T-helper 2 cell treated with Interferon-gamma antibody and Interleukin-4, amounts not matched to agents 5 μg/mL and 100 μg/mL, for 36 hours (primary cell): ENCODE results near the gene CABP5.
"Not testable (repeated sequence)": the region's sequence is repeated elsewhere in the genome, so short reads cannot be mapped to it uniquely, and the experiment has no call there.

Experiments used
- DNase-seq: peaks from one replicate; pipeline ENCODE4 v3.0.0; 2021; ENCODE audit warnings: low spot score
- H3K27ac Mint-ChIP-seq: one replicate; pipeline ENCODE4 v1.8.0; 2021; ENCODE audit warnings: mild to moderate bottlenecking, mixed read lengths
- H3K27me3 Mint-ChIP-seq: one replicate; pipeline ENCODE4 v1.8.0; 2021; ENCODE audit warnings: low read depth, mixed read lengths
- H3K36me3 Mint-ChIP-seq: one replicate; pipeline ENCODE4 v1.8.0; 2021; ENCODE audit warnings: low read depth, mixed read lengths
- H3K4me1 Mint-ChIP-seq: one replicate; pipeline ENCODE4 v1.8.0; 2021; ENCODE audit warnings: low read depth, mixed read lengths
- H3K4me3 Mint-ChIP-seq: one replicate; pipeline ENCODE4 v1.8.0; 2022; ENCODE audit warnings: mild to moderate bottlenecking, moderate library complexity, mixed read lengths
- H3K9me3 Mint-ChIP-seq: one replicate; pipeline ENCODE4 v1.8.0; 2021; ENCODE audit warnings: mixed read lengths

CABP5 gene

DNA sequence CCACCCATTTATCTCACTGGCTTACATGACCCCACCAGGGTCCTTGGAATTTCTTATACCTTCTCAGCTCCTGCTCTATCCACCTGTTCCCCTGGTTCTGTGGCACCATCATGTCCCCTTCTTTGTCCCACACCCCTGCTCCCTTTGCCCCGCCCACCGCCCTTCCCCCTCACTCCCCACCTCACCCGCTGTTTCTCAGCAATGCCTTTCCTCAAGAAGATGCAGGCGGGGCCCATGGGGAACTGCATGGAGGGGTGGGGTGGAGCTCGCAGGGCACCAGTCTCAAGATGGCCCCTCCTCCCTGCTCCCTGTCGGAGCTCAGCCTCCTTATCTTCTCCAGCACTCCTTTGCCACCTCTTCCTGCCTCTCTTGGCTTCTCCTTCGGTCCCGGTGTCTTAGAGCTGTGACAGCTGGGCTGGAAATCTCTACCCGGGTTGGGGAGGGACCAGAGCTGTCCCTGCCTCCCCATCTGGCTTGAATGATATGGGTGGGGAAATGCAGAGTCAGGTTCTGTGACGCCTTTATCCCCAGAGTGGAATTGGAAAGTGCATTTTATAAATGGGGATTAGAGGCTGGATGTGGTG lies at the start of gene CABP5:
TSS of gene CABP5 (minus strand) at position 405 of the 584 bp plus-strand sequence. CDS start at position 248, 157 bp downstream.
- H3K27ac Mint-ChIP-seq = peak within 1 kb of the TSS; percentile 12
- no peak for DNase-seq
- H3K4me1 Mint-ChIP-seq = no peaks in the 10 kb centered on the region
- H3K4me3 Mint-ChIP-seq = no peak within 1 kb of the TSS
- H3K27me3 Mint-ChIP-seq = peaks cover 3% of the 10 kb centered on the region
- peaks cover 8% of the 10 kb centered on the region for H3K9me3 Mint-ChIP-seq
- H3K36me3 Mint-ChIP-seq = no peaks in the 10 kb centered on the region

DNA sequence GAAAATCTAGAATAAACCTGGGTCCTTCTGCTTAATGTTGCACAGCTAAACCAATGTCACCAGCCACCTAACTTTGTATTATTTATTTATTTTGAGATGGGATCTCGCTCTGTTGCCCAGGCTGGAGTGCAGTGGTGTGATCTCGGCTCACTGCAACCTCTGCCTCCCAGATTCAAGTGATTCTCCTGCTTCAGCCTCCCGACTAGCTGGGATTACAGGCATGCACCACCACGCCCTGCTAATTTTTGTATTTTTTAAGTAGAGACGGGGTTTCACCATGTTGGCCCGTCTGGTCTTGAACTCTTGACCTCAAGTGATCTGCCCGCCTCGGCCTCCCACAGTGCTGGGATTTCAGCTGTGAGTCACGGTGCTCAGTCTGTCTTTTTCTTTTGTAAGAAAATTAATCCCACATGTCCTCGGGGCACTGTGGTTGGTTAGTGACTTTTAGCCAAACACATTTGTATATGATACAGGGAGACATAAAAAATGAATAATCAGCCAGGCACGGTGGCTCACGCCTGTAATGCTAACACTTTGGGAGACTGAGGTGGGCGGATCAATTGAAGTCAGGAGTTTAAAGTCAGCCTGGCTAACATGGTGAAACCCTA lies 47.3 kb upstream of the CABP5 start:
- not testable (repeated sequence) for DNase-seq, H3K4me3 Mint-ChIP-seq, H3K27ac Mint-ChIP-seq, H3K4me1 Mint-ChIP-seq, H3K36me3 Mint-ChIP-seq, H3K27me3 Mint-ChIP-seq
- H3K9me3 Mint-ChIP-seq = peaks cover 11% of the 10 kb centered on the region

DNA sequence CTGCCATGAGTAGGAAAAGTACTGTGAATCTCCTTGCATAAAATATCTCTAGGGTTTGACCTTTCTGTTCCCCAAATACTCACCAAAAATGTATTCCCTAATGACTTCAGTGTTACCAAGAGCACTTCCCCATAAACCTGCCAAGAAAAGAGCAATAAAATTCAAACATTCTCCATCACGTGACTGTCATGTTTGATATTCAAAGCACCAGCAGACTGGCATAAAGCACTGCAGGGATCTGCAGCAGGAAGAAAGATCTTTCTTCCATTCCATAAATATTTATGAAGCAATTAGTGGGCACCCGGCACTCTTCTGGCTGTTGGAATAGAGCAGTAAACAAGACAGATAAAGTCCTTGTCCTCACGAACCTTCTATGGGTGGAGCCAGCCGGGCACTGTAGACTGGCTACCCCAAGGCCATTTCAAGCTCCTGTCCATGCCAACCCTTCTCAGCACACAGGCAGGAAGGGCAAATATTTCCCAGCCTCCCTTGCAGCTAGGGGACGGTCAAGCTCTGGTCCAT lies 46.5 kb upstream of the CABP5 start:
- Mint-ChIP-seq H3K4me3 (no peak overlapping the region), H3K27me3 (no peaks in the 10 kb centered on the region), H3K4me1 (no peaks in the 10 kb centered on the region)

DNA sequence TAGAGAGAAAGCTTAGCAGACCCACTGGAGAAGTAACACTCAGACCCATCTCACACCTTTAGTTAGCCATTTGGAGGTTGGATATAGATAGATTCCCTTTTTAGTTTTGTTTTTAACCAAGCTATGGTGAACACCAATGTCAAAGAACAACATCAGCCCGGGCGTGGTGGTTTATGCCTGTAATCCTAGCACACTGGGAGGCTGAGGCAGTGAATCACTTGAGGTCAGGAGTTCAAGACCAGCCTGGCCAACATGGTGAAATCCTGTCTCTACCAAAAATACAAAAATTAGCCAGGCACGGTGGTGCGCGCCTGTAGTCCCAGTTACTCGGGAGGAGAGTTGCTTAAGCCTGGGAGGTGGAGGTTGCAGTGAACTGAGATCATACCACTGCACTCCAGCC lies 45.1 kb upstream of the CABP5 start:
- not testable (repeated sequence) for H3K9me3 Mint-ChIP-seq, H3K27me3 Mint-ChIP-seq, H3K36me3 Mint-ChIP-seq, H3K4me3 Mint-ChIP-seq, H3K4me1 Mint-ChIP-seq, H3K27ac Mint-ChIP-seq, DNase-seq

More for the DNA sequence above, 46.5 kb upstream of the CABP5 start:
- Mint-ChIP-seq H3K36me3 (peaks cover 2% of the 10 kb centered on the region), H3K27ac (no peak overlapping the region), H3K9me3 (peaks cover 11% of the 10 kb centered on the region)
- DNase-seq = no peak

DNA sequence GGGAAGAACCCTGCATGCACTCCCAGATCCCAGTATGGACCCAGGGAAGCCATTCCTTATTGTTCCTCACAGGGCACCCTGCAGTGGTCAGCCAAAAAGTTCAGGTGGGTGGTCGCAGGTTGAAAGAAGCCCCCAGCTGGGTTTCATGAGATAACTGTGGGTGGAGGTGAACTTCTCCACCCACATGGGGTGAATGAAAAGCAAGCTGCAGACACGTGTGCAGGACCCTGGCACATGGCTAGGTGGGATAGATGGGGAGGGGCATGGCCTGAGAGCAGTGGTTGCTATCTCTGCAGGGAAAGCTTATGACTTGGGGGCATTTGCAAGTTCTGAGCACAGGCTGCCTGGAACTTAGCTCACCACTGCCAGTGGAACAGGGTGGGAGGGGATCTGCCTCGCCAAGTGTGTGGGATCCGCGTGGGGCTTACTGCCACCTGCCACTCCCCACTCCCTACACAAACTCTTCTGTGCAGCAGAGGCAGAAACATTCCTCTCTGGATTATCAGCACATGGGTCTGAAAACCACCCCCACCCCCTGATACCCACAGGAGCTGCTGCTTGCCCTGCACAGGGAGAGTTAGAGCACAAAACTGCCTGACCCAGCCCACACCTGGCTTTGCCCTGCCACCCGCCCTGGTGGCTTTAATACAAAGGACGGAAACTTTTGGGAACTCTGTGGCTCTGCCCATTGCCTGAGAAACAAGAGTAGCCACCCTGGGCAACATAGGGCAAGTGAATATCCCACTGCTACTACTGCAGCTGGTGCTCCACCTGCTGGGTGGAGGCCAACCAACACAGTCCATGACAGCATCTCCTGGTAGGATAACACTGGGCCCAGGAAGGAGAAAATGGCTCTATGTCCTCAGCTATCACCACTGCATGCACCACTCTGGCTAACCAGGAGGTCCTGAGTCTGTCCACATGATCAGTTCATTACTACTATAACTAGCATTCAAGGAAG lies 42.3 kb upstream of the CABP5 start:
- Mint-ChIP-seq H3K4me1 (no peaks in the 10 kb centered on the region), H3K27ac (no peak overlapping the region), H3K4me3 (no peak overlapping the region), H3K9me3 (no peaks in the 10 kb centered on the region), H3K27me3 (no peaks in the 10 kb centered on the region), H3K36me3 (no peaks in the 10 kb centered on the region)
- DNase-seq = no peak

DNA sequence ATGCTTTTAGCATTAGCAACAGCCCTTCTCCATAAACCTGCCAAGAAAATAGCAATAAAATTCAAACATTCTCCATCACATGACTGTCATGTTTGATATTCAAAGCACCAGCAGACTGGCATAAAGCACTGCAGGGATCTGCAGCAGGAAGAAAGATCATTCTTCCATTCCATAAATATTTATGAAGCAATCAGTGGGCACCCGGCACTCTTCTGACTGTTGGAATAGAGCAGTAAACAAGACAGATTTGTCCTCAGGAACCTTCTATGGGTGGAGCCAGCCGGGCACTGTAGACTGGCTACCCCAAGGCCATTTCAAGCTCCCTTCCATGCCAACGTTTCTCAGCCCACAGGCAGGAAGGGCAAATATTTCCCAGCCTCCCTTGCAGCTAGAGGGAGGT lies 41.2 kb upstream of the CABP5 start:
- H3K4me3 Mint-ChIP-seq = no peak overlapping the region
- no peaks in the 10 kb centered on the region for H3K27me3 Mint-ChIP-seq
- H3K4me1 Mint-ChIP-seq = no peaks in the 10 kb centered on the region
- no peaks in the 10 kb centered on the region for H3K36me3 Mint-ChIP-seq
- no peak for DNase-seq
- no peaks in the 10 kb centered on the region for H3K9me3 Mint-ChIP-seq
- no peak overlapping the region for H3K27ac Mint-ChIP-seq

DNA sequence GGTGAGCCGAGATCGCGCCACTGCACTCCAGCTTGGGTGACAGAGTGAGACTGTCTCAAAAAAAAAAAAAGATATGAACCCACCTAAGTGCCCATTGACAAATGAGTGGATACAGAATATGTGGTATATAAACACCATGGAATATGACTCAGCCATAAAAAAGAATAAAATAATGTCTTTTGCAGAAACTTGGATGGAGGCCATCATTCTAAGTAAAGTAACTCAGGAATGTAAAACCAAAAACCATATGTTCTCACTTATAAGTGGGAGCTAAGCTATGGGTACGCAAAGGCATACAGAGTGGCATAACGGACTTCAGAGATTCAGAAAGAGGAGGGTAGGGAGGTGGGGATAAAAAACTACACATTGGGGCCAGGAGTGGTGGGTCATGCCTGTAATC lies 37.2 kb upstream of the CABP5 start:
- Mint-ChIP-seq H3K9me3 (no peaks in the 10 kb centered on the region), H3K27ac (no peak overlapping the region), H3K4me1 (no peaks in the 10 kb centered on the region), H3K36me3 (no peaks in the 10 kb centered on the region), H3K4me3 (no peak overlapping the region), H3K27me3 (no peaks in the 10 kb centered on the region)
- DNase-seq = no peak

DNA sequence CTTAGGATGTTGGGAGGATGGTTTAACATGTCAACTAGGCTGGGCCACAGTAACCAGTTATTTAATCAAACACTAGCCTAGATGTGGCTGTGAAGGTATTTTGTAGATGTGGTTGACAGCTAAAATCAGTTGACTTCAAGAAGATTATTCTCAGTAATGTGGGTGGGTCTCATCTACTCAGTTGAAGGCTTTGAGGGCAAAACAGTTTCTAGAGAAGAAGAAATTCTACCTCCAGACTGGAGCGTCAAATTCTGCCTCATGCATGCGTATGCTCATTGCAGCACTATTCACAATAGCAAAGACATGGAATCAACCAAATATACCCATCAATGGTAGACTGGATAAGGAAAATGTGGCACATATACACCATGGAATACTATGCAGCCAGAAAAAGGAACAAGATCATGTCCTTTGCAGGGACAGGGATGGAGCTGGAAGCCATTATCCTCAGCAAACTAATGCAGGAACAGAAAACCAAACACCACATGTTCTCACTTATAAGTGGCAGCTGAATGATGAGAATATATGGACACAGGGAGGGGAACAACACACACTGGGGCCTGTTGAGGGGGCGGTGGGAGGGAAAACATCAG lies 26.4 kb upstream of the CABP5 start:
- not testable (repeated sequence) for H3K4me1 Mint-ChIP-seq, H3K4me3 Mint-ChIP-seq, H3K27me3 Mint-ChIP-seq, DNase-seq, H3K27ac Mint-ChIP-seq, H3K36me3 Mint-ChIP-seq, H3K9me3 Mint-ChIP-seq

DNA sequence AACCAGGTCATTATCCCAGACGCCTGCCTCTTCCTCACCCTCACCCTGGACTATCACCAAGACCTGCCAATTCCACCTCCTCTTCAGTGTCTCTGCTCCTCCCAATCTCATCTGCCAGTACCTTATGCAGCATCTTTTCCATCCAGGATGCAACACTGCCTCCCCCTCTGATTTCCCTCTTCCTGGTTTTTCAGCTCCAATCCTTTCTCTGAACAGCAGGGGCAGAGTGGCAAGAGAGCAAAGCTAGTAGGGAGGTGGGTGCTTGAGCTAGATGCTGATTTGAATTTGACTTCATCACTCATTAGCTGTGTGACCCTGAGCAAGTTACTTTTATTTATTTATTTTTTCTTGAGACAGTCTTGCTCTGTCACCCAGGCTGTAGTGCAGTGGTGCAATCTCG lies 25.6 kb upstream of the CABP5 start:
- Mint-ChIP-seq H3K36me3 (no peaks in the 10 kb centered on the region), H3K4me1 (no peaks in the 10 kb centered on the region), H3K4me3 (no peak overlapping the region), H3K9me3 (no peaks in the 10 kb centered on the region), H3K27ac (no peak overlapping the region), H3K27me3 (no peaks in the 10 kb centered on the region)
- no peak for DNase-seq

DNA sequence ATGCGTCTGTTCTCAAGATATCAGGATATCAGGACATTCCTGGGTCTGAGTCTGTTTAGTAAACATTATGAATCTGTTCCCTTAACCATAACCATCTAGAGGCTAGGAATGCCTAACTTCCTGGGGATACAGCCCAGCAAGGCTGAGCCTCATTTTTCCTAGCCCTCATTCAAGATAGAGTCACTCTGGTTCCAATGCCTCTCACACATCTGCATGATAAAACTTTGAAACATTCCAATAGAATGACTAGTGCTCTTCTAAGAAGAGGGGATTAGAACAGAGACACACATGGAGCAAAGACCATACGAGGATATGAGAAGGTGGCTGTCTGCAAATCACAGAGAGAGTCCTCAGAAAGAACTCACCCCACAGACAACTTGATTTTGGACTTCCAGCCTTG lies 20.6 kb upstream of the CABP5 start:
- no peaks in the 10 kb centered on the region for H3K9me3 Mint-ChIP-seq
- no peak for DNase-seq
- H3K36me3 Mint-ChIP-seq = no peaks in the 10 kb centered on the region
- H3K27me3 Mint-ChIP-seq = no peaks in the 10 kb centered on the region
- no peak overlapping the region for H3K4me3 Mint-ChIP-seq
- H3K27ac Mint-ChIP-seq = no peak overlapping the region
- H3K4me1 Mint-ChIP-seq = no peaks in the 10 kb centered on the region

DNA sequence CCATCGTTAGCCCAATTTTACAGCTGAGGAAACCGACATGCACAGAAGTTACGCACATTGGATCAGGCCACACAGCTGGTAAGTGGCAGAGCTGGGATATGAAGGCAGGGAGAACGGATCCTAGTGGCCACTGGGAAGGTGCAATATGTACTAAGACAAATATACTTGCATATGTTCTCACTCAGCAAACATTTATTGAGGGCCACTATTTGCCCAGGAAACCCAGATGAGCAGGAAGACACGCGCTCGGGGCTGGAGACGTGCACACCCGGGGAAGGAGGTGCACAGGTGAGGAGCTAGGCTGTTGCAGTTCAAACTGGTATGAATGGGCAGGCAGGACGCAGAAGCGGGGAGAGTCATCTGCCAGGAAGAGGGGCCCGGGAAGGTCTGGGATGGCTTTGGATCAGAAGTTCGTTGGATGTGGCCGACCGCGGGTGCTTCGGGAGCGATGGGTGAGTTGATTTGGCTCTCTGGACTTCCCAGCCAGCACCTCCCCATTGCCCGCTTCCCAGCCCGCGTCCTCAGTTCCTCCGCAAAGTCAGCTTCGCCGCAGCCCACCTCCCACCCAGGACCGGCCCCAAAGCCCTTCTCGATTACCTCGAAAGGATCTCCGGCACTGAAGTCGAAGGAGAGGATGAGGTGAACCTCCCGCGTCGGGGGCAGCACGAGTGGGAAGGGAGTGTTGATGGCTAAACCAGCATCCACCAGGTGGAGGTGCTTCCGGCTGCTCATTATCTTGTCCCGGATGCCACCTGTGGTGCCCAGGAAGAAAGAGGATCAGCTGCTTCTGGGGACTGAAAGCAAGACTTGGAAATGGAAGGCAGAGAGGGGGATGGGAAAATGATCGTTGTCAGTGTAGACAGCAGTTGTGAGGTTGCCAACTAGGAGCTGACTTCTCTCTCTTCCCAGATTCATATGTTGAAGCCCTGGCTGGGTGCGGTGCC lies 17.8 kb upstream of the CABP5 start:
- DNase-seq = no peak
- no peak overlapping the region for H3K27ac Mint-ChIP-seq
- H3K4me3 Mint-ChIP-seq = no peak overlapping the region
- H3K36me3 Mint-ChIP-seq = no peaks in the 10 kb centered on the region
- no peaks in the 10 kb centered on the region for H3K9me3 Mint-ChIP-seq
- H3K27me3 Mint-ChIP-seq = no peaks in the 10 kb centered on the region
- H3K4me1 Mint-ChIP-seq = no peaks in the 10 kb centered on the region

DNA sequence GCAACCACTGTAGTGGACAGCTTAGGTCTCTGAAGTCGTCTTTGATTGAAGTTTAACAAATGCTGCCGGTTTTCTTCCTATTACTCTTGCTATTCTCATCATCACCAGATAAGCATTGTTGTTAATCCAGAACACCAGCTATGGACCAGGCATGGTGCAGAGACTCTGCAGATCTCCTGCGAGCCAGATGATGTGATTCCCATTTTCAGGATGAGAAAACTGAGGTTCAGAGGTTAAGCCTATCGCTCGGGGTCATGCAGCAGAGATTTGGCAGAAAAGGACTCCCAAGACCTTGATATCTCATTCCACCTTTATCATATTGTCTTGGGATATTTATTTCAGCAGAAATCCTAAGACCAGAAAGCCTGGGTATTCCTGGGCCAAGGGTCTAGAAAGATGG lies 16.5 kb upstream of the CABP5 start:
- no peak for DNase-seq
- Mint-ChIP-seq H3K27ac (no peak overlapping the region), H3K4me1 (no peaks in the 10 kb centered on the region), H3K36me3 (no peaks in the 10 kb centered on the region), H3K9me3 (no peaks in the 10 kb centered on the region), H3K27me3 (no peaks in the 10 kb centered on the region), H3K4me3 (no peak overlapping the region)

DNA sequence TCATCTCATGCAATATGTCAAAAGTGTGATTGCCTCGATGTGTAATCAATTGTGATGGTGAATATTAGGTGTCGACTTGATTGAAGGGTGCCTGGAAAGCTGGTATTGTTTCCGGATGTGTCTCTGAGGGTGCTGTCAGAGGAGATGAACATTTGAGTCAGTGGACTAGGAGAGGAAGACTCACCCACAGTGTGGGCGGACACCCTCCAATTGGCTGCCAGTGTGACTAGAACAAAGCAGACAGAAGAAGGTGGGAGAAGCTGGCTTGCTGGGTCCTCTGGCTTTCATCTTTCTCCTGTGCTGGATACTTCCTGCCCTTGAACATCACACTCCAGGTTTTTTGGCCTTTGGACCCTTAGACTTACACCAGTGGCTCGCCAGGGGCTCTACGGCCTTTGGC lies 15.5 kb upstream of the CABP5 start:
- no peaks in the 10 kb centered on the region for H3K4me1 Mint-ChIP-seq
- no peaks in the 10 kb centered on the region for H3K9me3 Mint-ChIP-seq
- H3K27ac Mint-ChIP-seq = no peak overlapping the region
- H3K36me3 Mint-ChIP-seq = no peaks in the 10 kb centered on the region
- no peak overlapping the region for H3K4me3 Mint-ChIP-seq
- DNase-seq = no peak
- H3K27me3 Mint-ChIP-seq = no peaks in the 10 kb centered on the region
